H1 (cell line): ENCODE data around the gene DAPK3. TPM values are rescaled to one million over a fixed set of nuclear protein-coding genes. Genes with fewer than 3 reads are reported as not detected.

Source experiments
- CHD7 ChIP-seq: fragments of 300-600 bp; sonication (generic); IDR thresholded peaks from 2 replicates; pipeline ENCODE4 v1.7.1; 2012; ENCODE audit warnings: low read length, moderate library complexity, mild to moderate bottlenecking, inconsistent platforms; ENCODE audit not compliant: insufficient replicate concordance
- CREB1 ChIP-seq: IDR thresholded peaks from 2 replicates; pipeline ENCODE4 v1.6.1; 2012; ENCODE audit warnings: inconsistent platforms
- KDM4A ChIP-seq: IDR thresholded peaks from one replicate; pipeline ENCODE4 v1.7.1; 2012; ENCODE audit warnings: low read depth, mild to moderate bottlenecking, moderate library complexity, low read length, inconsistent platforms; ENCODE audit not compliant: severe bottlenecking
- PHF8 ChIP-seq: fragments of 200-600 bp; sonication (generic); conservative IDR thresholded peaks from 2 replicates; pipeline ENCODE4 v1.7.1; 2012; ENCODE audit warnings: low read depth, mild to moderate bottlenecking, inconsistent platforms, low read length, moderate library complexity
- POLR2A ChIP-seq, 2 experiments: IDR thresholded peaks; 1 replicate in 1 of 2; 2 replicates in 1 of 2; pipeline ENCODE4 v1.6.1; 2011; ENCODE audit warnings: low read depth in 2 of 2, low read length in 2 of 2, mild to moderate bottlenecking in 2 of 2; ENCODE audit errors: control extremely low read depth in 1 of 2
- RAD21 ChIP-seq, 2 experiments: IDR thresholded peaks in 1 of 2; conservative IDR thresholded peaks in 1 of 2; 2 replicates each; pipeline ENCODE4 v1.6.1; 2011; ENCODE audit warnings: low read depth in 2 of 2, low read length in 2 of 2, improper control_type of control experiment in 1 of 2, inconsistent platforms in 1 of 2, mild to moderate bottlenecking in 1 of 2, moderate library complexity in 1 of 2
- SIRT6 ChIP-seq: IDR thresholded peaks from one replicate; pipeline ENCODE4 v1.7.1; 2012; ENCODE audit warnings: low read length, inconsistent platforms
- SP1 ChIP-seq: IDR thresholded peaks from 2 replicates; pipeline ENCODE4 v1.6.1; 2011; ENCODE audit warnings: low read depth, low read length
- SP4 ChIP-seq: IDR thresholded peaks from 2 replicates; pipeline ENCODE4 v1.6.1; 2012; ENCODE audit warnings: low read length, inconsistent platforms
- TBP ChIP-seq: IDR thresholded peaks from 2 replicates; pipeline ENCODE4 v1.6.1; 2011; ENCODE audit warnings: low read depth, low read length, improper control_type of control experiment
- polyA plus RNA-seq, 7 experiments: library from polyadenylated mRNA; depleted of rRNA in 3 of 7; stranded (reverse) in 5 of 7; unstranded in 2 of 7; fragments of >200 nt in 5 of 7; fragments of 200-250 nt in 2 of 7; gene quantifications; 1 replicate in 5 of 7; 2 replicates in 1 of 7; 4 replicates in 1 of 7; pipeline versions ENCODE4 v1.2.1 to v1.2.3, GENCODE V29; 2011 to 2013; ENCODE audit warnings: missing spikeins in 2 of 7, mixed read lengths in 2 of 7
- total RNA-seq: library from RNA; stranded (reverse); fragmentation: NEBNext Ultra II Directional; extraction: Animal tissue kit (Norgen Biotek cat#: 25700); gene quantifications from 2 replicates; pipeline ENCODE4 v1.2.1, GENCODE V29; 2021

Gene DAPK3
- total and polyA plus RNA-seq, 2 of the 8 experiments (the other 6 are each of a cell fraction or from before 2014, with no cell fraction given): 53.2 to 78.1 TPM

DNA sequence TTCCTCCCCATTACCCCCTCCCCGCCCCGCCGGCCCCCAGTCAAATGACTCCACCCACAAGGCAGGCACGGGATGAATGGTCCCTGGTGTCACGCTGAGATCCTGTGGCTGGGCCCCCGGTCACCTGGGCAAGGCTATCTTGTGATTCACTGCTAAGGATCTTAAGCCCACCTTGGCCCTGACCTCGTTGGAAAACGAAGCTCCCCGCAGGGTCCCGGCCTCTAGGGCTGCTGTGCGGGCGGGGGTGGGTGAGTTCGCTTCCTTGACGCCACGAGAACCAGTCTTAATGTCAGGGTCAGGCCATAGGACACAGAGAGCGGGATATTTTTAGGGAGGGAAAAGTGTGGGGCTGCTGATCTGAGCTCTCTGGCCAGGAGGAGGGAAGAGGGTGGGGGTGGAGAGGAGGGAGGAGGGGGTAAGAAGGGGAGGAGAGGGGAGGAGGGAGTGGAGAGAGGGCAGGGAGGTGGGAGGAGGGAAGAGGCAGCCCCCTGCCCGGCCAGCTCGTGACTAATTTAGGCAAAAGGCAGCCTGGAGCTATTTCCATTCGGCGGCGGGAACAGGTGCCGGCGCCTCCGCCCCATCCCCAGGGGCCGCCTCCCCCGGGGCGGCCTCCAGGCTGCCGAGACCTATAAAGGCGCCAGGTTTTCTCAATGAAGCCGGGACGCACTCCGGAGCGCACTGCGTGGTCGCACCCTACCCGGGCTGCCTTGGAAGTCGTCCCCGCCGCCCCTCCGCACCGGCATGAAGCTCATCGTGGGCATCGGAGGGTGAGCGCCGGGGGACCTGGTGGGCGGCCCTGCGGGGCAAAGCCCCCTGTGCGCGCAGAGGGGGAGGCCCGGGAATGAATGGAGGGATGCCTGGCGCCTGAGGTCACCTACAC, 37.7 kb downstream of the DAPK3 start, which contains the start of gene NMRK2 (continued):
- TF ChIP-seq CHD7 (no peak), KDM4A (peak; percentile 39), SIRT6 (no peak), POLR2A (IDR thresholded peaks at IDR 0.05; ENCODE audit: control extremely low read depth in 1 of 2, low read depth in 2 of 2, low read length in 2 of 2) (peak in 1 of 2 experiments; percentile 85; a peak in 2 of 3 replicates), SP4 (0 out of 2 replicates have a peak, but pooled peaks have one; percentile 48), PHF8 (no peak; the same call in none of the 2 replicates), RAD21 (IDR thresholded peaks at IDR 0.05 in 1 of 2, conservative IDR thresholded peaks at IDR 0.05 in 1 of 2; ENCODE audit: low read depth in 2 of 2, low read length in 2 of 2) (no peak), SP1 (no peak; the same call in 1 of the 2 replicates), CREB1 (no peak; the same call in 1 of the 2 replicates), TBP (peak; percentile 33)
